GM19397 (cell line): ENCODE data around the gene METTL1.
A peak's percentile ranks its signal among the peaks of the same experiment; 100 is the strongest.
"Not testable (repeated sequence)": the region's sequence is repeated elsewhere in the genome, so short reads cannot be mapped to it uniquely, and the experiment has no call there.

ENCODE experiments used
- ATAC-seq: cut with Tn5 transposase; IDR thresholded peaks from one replicate; pipeline ENCODE4 v1.9.1; 2021; ENCODE audit warnings: mild to moderate bottlenecking, moderate library complexity; ENCODE audit not compliant: unreplicated experiment

Gene METTL1

GRCh38 chr12:57797933-57798332 is 26.0 kb upstream of the METTL1 start:
- ATAC-seq = no peak

DNA sequence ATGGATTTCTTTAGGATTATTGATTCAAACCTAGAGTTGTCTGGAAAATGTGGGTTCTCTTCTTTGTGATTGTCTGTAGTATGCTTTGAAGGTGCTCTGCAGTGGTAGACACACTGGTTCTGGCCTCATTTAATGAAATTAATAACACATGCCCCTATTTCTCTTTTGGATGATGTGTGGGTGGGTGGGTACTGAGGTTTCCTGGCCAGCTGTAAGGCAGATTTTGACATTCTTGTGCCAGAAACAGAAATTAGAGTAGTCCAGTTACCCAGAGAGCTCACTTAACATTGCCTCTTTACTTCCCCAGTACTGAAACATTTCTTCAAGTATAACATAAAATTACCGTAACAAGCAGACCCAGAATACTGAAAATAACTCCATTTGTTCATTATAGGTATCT is 25.1 kb upstream of the METTL1 start:
- no peak for ATAC-seq

GRCh38 chr12:57795354-57795753 is 23.4 kb upstream of the METTL1 start:
- ATAC-seq = no peak

DNA sequence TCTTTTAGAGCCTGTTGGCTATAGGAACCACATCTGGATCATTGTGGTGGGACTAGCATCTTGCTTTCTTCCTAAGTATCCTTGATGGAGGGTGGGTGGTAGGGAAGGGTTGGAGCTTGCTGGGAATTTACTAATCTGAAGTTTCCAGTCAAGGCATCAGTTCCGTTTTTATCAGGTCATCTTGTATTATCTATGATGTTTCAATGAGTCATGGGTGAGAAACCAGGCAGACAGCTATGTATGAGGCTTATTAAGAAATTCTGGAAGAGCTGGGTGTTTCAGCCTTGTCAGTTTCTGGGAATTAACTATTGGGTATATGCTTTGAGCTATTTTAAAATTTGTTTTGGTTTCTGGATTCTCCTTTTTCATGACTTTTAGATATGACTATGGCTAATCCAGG is 22.0 kb upstream of the METTL1 start:
- ATAC-seq = no peak

- no peak for ATAC-seq
These were observed 12.0 kb upstream of the METTL1 start for GRCh38 chr12:57783861-57784260.

- ATAC-seq = no peak
These were observed 11.5 kb upstream of the METTL1 start for GRCh38 chr12:57783466-57783801.

- peak; percentile 81 for ATAC-seq
These were observed 10.9 kb upstream of the METTL1 start, which contains the start of gene TSFM for GRCh38 chr12:57782608-57783465. TSFM (plus strand) TSS chr12:57782787; CDS start chr12:57782802, 15 bp downstream.

DNA sequence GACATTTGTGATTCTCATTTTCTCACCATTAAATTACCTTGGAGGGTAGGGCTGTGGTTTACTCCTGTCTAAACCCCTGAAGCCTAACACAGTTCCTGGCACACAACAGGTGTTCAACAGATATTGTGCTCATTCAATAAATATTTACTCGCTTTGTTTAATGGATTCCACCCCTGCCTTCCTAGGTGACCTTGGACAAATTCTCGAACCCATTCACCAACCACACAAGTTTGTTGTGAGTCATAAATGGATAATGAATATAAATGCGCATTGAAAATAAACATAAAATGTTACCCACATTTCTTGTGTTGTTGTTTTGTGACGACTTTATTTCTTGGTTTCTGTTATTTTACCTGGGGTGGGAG is 10.3 kb upstream of the METTL1 start:
- no peak for ATAC-seq

GRCh38 chr12:57781801-57782200 is 9.9 kb upstream of the METTL1 start:
- no peak for ATAC-seq

- no peak for ATAC-seq
These were observed 9.3 kb upstream of the METTL1 start for GRCh38 chr12:57781244-57781643.

DNA sequence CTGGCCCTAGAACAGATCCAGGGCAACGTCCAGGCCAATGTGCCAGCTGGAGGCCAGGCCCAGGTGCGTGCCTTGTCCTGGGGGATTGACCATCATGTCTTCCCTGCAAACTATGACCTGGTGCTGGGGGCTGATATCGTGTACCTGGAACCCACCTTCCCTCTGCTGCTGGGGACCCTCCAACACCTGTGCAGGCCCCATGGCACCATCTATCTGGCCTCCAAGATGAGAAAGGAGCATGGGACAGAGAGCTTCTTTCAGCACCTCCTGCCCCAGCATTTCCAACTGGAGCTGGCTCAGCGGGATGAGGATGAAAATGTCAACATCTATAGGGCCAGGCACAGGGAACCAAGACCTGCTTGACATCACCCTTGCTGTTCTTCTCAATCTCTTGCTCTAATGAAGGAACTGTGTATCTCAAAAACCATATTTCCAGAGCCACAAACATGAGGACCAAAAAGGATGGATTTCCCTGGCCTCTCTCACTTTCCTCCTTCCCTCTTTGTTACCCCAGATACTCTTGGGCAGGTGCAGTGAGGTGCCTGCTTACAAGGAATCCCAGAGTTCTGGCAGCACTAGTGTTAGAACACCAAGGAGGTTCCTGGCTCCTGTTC is 8.5 kb upstream of the METTL1 start:
- ATAC-seq = no peak

DNA sequence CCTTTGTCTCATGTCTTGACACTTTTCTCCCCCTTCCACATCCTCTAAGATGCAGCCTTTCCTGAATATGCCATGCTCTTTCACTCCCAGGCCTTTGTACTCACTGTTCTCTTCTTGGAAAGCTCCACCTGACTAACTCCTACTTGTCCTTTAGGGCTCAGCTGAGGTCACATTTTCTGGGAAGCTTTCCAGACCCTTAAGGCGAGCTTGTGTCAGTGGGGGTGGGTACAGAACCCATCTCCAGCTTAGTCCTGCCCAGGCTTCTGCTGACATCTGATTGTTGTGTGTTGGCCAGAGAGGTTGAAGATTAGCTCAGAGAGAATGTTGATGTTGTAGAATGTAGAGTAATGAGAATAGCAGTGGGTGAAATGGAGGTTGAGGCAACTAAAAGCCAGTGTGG is 7.8 kb upstream of the METTL1 start:
- no peak for ATAC-seq

DNA sequence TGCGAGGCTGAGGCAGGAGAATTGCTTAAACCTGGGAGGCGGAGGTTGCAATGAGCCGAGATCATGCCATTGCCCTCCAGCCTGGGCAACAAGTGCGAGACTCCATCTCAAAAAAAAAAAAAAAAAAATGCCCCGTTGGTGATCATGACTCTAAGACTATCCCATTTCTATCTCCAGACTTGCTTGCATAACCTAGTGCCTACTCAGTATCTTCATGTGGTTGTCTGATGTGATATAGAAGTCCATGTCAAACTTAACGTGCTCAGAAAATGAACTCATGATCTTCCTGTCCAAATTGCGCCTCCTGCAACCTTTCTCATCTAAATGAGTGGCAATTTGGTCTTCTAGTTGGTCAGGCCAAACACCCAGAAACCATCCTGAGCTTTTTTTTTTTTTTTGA is 6.0 kb upstream of the METTL1 start:
- no peak for ATAC-seq

- no peak for ATAC-seq
These were observed 5.5 kb upstream of the METTL1 start for GRCh38 chr12:57777367-57777766.

DNA sequence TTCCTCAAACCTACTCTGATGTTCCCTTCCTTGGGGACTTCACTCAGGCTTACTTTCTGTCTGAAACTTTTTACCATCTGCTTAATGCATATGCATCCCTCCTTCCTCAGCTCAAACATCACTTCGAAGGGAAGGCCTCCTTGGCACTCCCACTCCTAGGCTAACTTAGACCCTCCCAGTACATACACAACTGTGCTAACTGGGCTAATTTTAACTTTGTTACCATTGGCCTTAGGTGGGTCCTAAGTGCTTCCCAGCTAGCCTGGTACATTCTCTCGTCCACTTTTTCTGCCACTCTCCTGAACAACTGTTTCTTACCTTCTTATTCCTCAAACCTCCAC is 4.3 kb upstream of the METTL1 start:
- no peak for ATAC-seq

GRCh38 chr12:57775563-57776246 is 3.8 kb upstream of the METTL1 start:
- no peak for ATAC-seq

GRCh38 chr12:57775044-57775443 is 3.1 kb upstream of the METTL1 start:
- no peak for ATAC-seq

DNA sequence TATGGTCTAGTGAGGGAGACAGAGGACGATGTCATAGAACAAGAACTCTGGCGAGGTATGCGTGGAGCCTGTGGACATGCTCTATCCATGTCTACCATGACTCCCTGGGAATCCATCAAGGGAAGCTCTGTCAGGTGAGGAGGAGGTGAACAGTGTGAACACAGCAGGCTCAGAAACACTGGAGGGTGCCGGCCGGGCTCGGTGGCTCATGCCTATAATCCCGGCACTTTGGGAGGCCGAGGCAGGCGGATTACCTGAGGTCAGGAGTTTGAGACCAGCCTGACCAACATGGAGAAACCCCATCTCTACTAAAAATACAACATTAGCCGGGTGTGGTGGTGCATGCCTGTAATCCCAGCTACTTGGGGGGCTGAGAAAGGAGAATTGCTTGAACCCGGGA is 2.7 kb upstream of the METTL1 start:
- ATAC-seq = not testable (repeated sequence)

DNA sequence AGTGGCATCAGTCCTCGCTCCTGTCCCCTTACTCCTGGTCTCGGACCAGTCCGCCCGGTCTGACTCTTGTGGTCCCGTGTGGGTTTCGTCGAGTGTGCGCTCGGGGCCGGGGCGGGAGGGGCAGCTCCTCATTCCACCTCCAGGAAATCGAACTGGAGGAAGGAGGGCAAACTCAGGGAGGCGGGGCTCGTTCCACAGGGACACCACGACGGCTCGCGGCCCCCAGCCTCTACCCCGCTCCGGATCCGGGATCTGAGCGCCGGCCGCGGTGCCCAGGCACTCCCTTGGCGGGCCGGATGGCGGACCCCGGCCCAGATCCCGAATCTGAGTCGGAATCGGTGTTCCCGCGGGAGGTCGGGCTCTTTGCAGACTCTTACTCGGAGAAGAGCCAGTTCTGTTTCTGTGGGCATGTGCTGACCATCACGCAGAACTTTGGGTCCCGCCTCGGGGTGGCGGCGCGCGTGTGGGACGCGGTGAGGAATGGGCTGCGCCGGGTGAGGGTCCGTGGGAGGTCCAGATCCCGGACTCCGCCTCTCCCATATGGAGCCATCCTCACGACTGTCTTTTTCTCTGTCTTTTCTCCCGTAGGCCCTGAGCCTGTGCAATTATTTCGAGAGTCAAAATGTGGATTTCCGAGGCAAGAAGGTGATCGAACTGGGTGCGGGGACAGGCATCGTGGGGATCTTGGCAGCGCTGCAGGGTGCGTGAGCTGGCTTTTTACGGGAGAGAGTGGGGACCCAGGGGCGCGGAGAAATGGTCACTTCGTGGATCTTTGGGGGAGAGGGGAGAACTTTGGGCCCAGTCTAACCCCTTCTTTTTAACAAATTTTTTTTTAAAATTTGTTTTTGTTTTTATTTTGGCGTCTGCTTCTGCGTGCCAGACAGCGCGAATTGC is 771 bp upstream of the METTL1 start, which contains the start of gene EEF1AKMT3:
EEF1AKMT3 (plus strand) TSS at position 186 of the 894 bp plus-strand sequence; CDS start at position 297, 111 bp downstream.
- ATAC-seq = peak; percentile 28

DNA sequence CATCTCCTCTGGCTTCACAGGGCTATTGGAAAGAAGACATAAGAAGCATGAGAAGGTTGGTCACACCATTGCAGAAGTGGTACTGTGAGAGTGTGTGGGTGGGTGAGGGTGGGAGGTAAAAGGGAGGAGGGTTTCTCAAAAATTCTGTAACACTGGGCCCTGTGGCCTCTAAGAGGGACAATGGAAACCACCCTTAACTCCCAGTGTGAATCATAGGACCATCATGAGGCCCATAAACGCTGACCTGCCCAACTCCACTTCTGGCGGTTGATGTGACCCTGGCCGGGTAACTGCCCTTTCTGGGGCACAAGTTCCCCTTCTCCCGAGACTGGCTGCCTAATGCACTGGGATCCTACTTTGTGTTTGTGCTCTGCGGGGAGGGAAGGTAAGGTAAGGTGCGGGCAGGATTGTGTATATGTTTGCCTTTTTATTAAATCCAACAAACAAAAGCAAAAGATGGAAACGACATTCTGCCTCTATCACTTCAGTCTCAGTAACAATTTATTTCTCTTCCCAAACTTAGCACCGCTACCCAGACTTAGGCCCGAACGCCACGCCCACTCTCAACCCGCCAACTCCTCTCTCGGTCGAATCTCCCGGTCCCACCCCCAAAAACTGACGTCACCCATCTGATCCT is 551 bp downstream of the METTL1 start:
- ATAC-seq = peak; percentile 69
